Measurements from ENCODE around the gene PCDHGB3. TPM values are rescaled to one million over a fixed set of nuclear protein-coding genes. Genes with fewer than 3 reads are reported as not detected.
A peak's percentile ranks its signal among the peaks of the same experiment; 100 is the strongest.
"Not testable (repeated sequence)": the region's sequence is repeated elsewhere in the genome, so short reads cannot be mapped to it uniquely, and the experiment has no call there.

Gene PCDHGB3
- total RNA-seq, 1 donor from 2014 or later, result 14.4 TPM

DNA sequence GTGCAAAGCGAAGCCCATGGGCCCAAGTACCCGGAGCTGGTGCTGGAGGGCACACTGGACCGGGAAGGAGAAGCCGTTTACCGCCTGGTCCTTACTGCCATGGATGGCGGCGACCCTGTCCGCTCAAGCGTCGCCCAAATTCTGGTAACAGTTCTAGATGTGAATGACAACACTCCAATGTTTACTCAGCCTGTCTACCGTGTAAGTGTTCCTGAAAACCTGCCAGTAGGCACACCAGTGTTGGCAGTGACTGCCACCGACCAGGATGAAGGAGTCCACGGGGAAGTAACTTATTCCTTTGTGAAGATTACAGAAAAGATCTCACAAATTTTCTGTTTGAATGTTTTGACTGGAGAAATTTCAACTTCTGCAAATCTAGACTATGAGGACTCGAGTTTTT lies 4.6 kb downstream of the PCDHGB3 start:
- Histone ChIP-seq H3K27ac (no peak overlapping the region), H3K4me1 (no peaks in the 10 kb centered on the region), H3K36me3 (no peaks in the 10 kb centered on the region), H3K27me3 (no peaks in the 10 kb centered on the region), H3K9me3 (peaks cover 88 to 100% of the 10 kb centered on the region in 2 donors), H3K4me3 (no peak overlapping the region)
- intact Hi-C loops (cut with DNase I), result no loop called here
- DNase-seq (ENCODE audit: low spot score in 2 of 2), result no peak
- TF ChIP-seq, protein P1, sequence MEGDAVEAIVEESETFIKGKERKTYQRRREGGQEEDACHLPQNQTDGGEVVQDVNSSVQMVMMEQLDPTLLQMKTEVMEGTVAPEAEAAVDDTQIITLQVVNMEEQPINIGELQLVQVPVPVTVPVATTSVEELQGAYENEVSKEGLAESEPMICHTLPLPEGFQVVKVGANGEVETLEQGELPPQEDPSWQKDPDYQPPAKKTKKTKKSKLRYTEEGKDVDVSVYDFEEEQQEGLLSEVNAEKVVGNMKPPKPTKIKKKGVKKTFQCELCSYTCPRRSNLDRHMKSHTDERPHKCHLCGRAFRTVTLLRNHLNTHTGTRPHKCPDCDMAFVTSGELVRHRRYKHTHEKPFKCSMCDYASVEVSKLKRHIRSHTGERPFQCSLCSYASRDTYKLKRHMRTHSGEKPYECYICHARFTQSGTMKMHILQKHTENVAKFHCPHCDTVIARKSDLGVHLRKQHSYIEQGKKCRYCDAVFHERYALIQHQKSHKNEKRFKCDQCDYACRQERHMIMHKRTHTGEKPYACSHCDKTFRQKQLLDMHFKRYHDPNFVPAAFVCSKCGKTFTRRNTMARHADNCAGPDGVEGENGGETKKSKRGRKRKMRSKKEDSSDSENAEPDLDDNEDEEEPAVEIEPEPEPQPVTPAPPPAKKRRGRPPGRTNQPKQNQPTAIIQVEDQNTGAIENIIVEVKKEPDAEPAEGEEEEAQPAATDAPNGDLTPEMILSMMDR (IDR thresholded peaks at IDR 0.05), result no peak

DNA sequence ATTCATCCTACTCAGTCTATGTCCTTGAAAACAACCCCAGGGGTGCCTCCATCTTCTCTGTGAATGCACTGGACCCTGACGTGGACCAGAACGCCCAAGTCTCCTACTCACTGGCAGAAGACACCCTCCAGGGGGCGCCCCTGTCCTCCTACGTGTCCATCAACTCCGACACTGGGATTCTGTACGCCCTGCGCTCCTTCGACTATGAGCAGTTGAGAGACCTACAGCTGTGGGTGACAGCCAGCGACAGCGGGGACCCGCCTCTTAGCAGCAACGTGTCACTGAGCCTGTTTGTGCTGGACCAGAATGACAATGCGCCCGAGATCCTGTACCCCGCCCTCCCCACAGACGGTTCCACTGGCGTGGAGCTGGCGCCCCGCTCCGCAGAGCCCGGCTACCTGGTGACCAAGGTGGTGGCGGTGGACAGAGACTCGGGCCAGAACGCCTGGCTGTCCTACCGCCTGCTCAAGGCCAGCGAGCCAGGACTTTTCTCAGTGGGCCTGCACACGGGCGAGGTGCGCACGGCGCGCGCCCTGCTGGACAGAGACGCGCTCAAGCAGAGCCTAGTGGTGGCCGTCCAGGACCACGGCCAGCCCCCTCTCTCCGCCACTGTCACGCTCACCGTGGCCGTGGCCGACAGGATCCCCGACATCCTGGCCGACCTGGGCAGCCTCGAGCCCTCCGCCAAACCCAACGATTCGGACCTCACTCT lies 5.6 kb downstream of the PCDHGB3 start:
- H3K36me3 ChIP-seq; H3K4me3 ChIP-seq; H3K27me3 ChIP-seq; intact Hi-C loops (cut with DNase I); H3K27ac ChIP-seq; DNase-seq (ENCODE audit: low spot score in 2 of 2); H3K4me1 ChIP-seq: not testable (repeated sequence)
- peaks cover 90 to 99% of the 10 kb centered on the region in 2 donors for H3K9me3 ChIP-seq

DNA sequence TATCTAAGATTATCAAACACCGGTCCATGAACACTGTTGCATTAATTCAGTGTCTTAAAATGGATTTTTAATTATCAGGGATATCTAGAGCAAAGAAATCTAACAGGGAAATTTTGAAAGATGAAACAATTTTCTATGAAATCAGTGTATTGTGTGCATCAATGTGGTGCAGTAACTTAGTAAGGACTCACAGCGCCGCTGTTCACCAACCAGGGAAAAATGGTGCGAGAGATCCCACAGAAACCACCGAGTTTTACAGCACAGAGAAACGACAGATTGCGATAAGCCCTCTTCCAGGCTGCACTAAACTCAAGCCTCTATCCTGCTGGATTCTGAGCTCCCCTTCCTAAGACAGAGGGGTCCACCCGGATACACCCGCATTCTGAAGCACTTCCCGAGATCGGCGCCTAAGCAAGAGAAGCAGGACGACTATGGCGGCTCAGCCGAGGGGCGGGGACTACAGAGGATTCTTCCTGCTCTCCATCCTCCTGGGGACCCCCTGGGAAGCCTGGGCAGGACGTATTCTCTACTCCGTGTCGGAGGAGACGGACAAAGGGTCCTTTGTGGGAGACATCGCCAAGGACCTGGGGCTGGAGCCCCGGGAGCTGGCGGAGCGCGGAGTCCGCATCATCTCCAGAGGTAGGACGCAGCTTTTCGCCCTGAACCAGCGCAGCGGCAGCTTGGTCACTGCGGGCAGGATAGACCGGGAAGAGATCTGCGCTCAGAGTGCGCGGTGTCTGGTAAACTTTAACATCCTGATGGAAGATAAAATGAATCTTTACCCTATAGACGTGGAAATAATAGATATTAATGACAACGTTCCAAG lies 12.6 kb downstream of the PCDHGB3 start, which contains the start of gene PCDHGA7:
PCDHGA7 (plus strand) TSS at position 274 of the 826 bp plus-strand sequence; CDS start at position 432, 158 bp downstream.
- TF ChIP-seq, protein P1 (IDR thresholded peaks at IDR 0.05), result no peak
- no peaks in the 10 kb centered on the region for H3K27me3 ChIP-seq
- peak within 1 kb of the TSS; percentile 19 to 21 for H3K4me3 ChIP-seq
- peaks cover 0 to 6% of the 10 kb centered on the region in 2 donors for H3K36me3 ChIP-seq
- no peak for DNase-seq (ENCODE audit: low spot score in 2 of 2)
- H3K27ac ChIP-seq, result no peak within 1 kb of the TSS
- intact Hi-C loops (cut with DNase I), result no loop called here
- H3K4me1 ChIP-seq, result no peaks in the 10 kb centered on the region
- peaks cover 85 to 99% of the 10 kb centered on the region in 2 donors for H3K9me3 ChIP-seq

DNA sequence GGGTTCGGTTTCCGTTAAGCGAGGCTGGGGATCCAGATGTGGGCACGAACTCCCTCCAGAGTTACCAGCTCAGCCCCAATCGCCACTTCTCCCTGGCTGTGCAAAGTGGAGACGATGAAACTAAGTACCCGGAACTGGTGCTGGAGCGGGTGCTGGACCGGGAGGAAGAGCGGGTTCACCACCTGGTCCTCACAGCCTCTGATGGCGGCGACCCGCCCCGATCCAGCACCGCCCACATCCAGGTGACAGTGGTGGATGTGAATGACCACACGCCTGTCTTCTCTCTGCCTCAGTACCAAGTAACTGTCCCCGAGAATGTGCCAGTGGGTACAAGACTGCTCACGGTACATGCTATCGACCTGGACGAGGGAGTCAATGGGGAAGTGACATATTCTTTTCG lies 13.3 kb downstream of the PCDHGB3 start:
- peaks cover 81 to 96% of the 10 kb centered on the region in 2 donors for H3K9me3 ChIP-seq
- DNase-seq (ENCODE audit: low spot score in 2 of 2), result no peak
- TF ChIP-seq, protein P1 (IDR thresholded peaks at IDR 0.05), result no peak
- intact Hi-C loops (cut with DNase I), result no loop called here
- H3K27me3 ChIP-seq, result no peaks in the 10 kb centered on the region
- H3K4me3 ChIP-seq, result no peak overlapping the region
- H3K4me1 ChIP-seq, result no peaks in the 10 kb centered on the region
- H3K36me3 ChIP-seq, result peaks cover 0 to 6% of the 10 kb centered on the region in 2 donors
- H3K27ac ChIP-seq, result no peak overlapping the region

DNA sequence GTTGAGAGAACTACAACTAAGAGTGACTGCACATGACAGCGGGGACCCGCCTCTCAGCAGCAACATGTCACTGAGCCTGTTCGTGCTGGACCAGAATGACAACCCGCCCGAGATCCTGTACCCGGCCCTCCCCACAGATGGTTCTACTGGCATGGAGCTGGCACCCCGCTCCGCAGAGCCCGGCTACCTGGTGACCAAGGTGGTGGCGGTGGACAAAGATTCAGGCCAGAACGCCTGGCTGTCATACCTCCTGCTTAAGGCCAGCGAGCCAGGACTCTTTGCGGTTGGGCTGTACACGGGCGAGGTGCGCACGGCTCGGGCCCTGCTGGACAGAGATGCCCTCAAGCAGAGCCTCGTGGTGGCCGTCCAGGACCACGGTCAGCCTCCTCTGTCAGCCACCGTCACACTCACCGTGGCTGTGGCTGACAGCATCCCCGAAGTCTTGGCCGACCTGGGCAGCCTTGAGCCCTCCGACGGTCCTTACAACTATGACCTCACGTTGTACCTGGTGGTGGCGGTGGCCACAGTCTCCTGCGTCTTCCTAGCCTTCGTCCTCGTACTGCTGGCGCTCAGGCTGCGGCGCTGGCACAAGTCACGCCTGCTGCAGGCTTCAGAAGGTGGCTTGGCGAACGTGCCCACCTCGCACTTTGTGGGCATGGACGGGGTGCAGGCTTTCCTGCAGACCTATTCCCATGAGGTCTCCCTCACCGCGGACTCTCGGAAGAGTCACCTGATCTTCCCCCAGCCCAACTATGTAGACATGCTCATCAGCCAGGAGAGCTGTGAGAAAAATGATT lies 14.6 kb downstream of the PCDHGB3 start:
- Histone ChIP-seq H3K9me3 (peaks cover 86 to 96% of the 10 kb centered on the region in 2 donors), H3K4me1 (no peaks in the 10 kb centered on the region), H3K27ac (no peak overlapping the region), H3K27me3 (no peaks in the 10 kb centered on the region), H3K4me3 (no peak overlapping the region), H3K36me3 (peaks cover 0 to 6% of the 10 kb centered on the region in 2 donors)
- no peak for DNase-seq (ENCODE audit: low spot score in 2 of 2)
- TF ChIP-seq, protein P1 (IDR thresholded peaks at IDR 0.05), result no peak
- intact Hi-C loops (cut with DNase I), result no loop called here

Data from ascending aorta (tissue), 2 donors.